ENCODE data around the gene COL18A1.

GRCh38 chr21:45472445-45473365 lies 67.7 kb downstream of the COL18A1 start:
- no peak for TF ChIP-seq POLR2A (IDR thresholded peaks at IDR 0.05)
- TF ChIP-seq, protein P1, sequence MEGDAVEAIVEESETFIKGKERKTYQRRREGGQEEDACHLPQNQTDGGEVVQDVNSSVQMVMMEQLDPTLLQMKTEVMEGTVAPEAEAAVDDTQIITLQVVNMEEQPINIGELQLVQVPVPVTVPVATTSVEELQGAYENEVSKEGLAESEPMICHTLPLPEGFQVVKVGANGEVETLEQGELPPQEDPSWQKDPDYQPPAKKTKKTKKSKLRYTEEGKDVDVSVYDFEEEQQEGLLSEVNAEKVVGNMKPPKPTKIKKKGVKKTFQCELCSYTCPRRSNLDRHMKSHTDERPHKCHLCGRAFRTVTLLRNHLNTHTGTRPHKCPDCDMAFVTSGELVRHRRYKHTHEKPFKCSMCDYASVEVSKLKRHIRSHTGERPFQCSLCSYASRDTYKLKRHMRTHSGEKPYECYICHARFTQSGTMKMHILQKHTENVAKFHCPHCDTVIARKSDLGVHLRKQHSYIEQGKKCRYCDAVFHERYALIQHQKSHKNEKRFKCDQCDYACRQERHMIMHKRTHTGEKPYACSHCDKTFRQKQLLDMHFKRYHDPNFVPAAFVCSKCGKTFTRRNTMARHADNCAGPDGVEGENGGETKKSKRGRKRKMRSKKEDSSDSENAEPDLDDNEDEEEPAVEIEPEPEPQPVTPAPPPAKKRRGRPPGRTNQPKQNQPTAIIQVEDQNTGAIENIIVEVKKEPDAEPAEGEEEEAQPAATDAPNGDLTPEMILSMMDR (IDR thresholded peaks at IDR 0.05 in 4 of 5, conservative IDR thresholded peaks at IDR 0.05 in 1 of 5): no peak
